HEK293 (cell line): ENCODE data around the gene HARBI1.

Experiments
- CTCF ChIA-PET: fragments of 350-600 bp; formaldehyde crosslinking; extraction: SDS; loops from one replicate; lab custom pipeline; 2021; ENCODE audit warnings: antibody characterized with exemption; lab: Yijun Ruan, JAX
- POLR2A ChIA-PET: fragments of 300-600 bp; formaldehyde crosslinking; extraction: SDS; loops from one replicate; lab custom pipeline; 2020; ENCODE audit warnings: antibody characterized with exemption, inconsistent platforms; lab: Yijun Ruan, JAX
- H3K27ac ChIP-seq: fragments of 200-500 bp; sonication (Bioruptor generic); 2 replicates; pipeline ENCODE4 v1.5.1; 2014; ENCODE audit warnings: low read depth, low read length, control low read depth, inconsistent platforms; ENCODE audit errors: extremely low read depth
- H3K36me3 ChIP-seq, 2 experiments: fragments of 200-500 bp in 1 of 2; sonication (Bioruptor generic) in 1 of 2; 1 replicate in 1 of 2; 2 replicates in 1 of 2; pipeline ENCODE4 v1.5.1; 2014 to 2017; ENCODE audit warnings: inconsistent platforms in 2 of 2, low read length in 2 of 2; ENCODE audit not compliant: control insufficient read depth in 2 of 2, insufficient read depth in 1 of 2
- H3K4me1 ChIP-seq: fragments of 200-500 bp; sonication (Bioruptor generic); 2 replicates; pipeline ENCODE4 v1.5.1; 2014; ENCODE audit warnings: mild to moderate bottlenecking, low read length, inconsistent platforms; ENCODE audit not compliant: control insufficient read depth, insufficient read depth
- H3K4me3 ChIP-seq: 2 replicates; pipeline ENCODE4 v1.5.1; 2011; ENCODE audit warnings: low read depth, mild to moderate bottlenecking, control low read depth, low read length, moderate library complexity
- H3K9me3 ChIP-seq: fragments of 200-500 bp; sonication (Bioruptor generic); 2 replicates; pipeline ENCODE4 v1.5.1; 2014; ENCODE audit warnings: low read depth, low read length, inconsistent platforms; ENCODE audit not compliant: control insufficient read depth, insufficient read depth
- BCL11B ChIP-seq: fragments of 450-650 bp; formaldehyde crosslinking; IDR thresholded peaks from 2 replicates; pipeline ENCODE4 v1.5.1; 2016; ENCODE audit warnings: low read depth, missing biosample characterization, missing genetic modification characterization
- IKZF3 ChIP-seq: fragments of 450-650 bp; IDR thresholded peaks from 2 replicates; pipeline ENCODE4 v1.5.0; 2018; ENCODE audit warnings: missing biosample characterization, mild to moderate bottlenecking, missing genetic modification characterization, moderate library complexity
- KLF8 ChIP-seq: fragments of 450-650 bp; formaldehyde crosslinking; IDR thresholded peaks from 2 replicates; pipeline ENCODE4 v1.5.1; 2016; ENCODE audit warnings: missing biosample characterization, missing genetic modification characterization
- KLF9 ChIP-seq: fragments of 450-650 bp; formaldehyde crosslinking; IDR thresholded peaks from 2 replicates; pipeline ENCODE4 v1.5.1; 2016; ENCODE audit warnings: missing biosample characterization, missing genetic modification characterization, low read depth
- MYNN ChIP-seq: fragments of 450-650 bp; formaldehyde crosslinking; IDR thresholded peaks from 2 replicates; pipeline ENCODE4 v1.5.1; 2016; ENCODE audit warnings: missing biosample characterization, missing genetic modification characterization, borderline replicate concordance
- ZBTB11 ChIP-seq: fragments of 450-650 bp; formaldehyde crosslinking; conservative IDR thresholded peaks from 2 replicates; pipeline ENCODE4 v1.5.1; 2016; ENCODE audit warnings: low read depth, missing biosample characterization, missing genetic modification characterization
- ZBTB17 ChIP-seq: fragments of 450-650 bp; formaldehyde crosslinking; IDR thresholded peaks from 2 replicates; pipeline ENCODE4 v1.5.1; 2016; ENCODE audit warnings: missing biosample characterization, missing genetic modification characterization
- ZBTB8A ChIP-seq: fragments of 450-650 bp; formaldehyde crosslinking; IDR thresholded peaks from 2 replicates; pipeline ENCODE4 v1.5.1; 2016; ENCODE audit warnings: missing biosample characterization, missing genetic modification characterization
- ZFHX2 ChIP-seq: fragments of 450-650 bp; formaldehyde crosslinking; conservative IDR thresholded peaks from 2 replicates; pipeline ENCODE4 v1.5.1; 2016; ENCODE audit warnings: missing biosample characterization, missing genetic modification characterization
- ZFP37 ChIP-seq: fragments of 450-650 bp; formaldehyde crosslinking; IDR thresholded peaks from 2 replicates; pipeline ENCODE4 v1.5.1; 2016; ENCODE audit warnings: missing biosample characterization, missing genetic modification characterization
- ZNF114 ChIP-seq: fragments of 450-650 bp; formaldehyde crosslinking; IDR thresholded peaks from 2 replicates; pipeline ENCODE4 v1.5.0; 2017; ENCODE audit warnings: missing biosample characterization, missing genetic modification characterization
- ZNF133 ChIP-seq: fragments of 450-650 bp; formaldehyde crosslinking; IDR thresholded peaks from 2 replicates; pipeline ENCODE4 v1.5.1; 2016; ENCODE audit warnings: missing biosample characterization, missing genetic modification characterization
- ZNF138 ChIP-seq: fragments of 450-650 bp; formaldehyde crosslinking; IDR thresholded peaks from 2 replicates; pipeline ENCODE4 v1.5.1; 2016; ENCODE audit warnings: missing biosample characterization, missing genetic modification characterization, borderline replicate concordance
- ZNF184 ChIP-seq: fragments of 450-650 bp; IDR thresholded peaks from 2 replicates; pipeline ENCODE4 v1.5.1; 2018; ENCODE audit warnings: missing biosample characterization, mild to moderate bottlenecking, missing genetic modification characterization
- ZNF311 ChIP-seq: fragments of 450-650 bp; formaldehyde crosslinking; IDR thresholded peaks from 2 replicates; pipeline ENCODE4 v1.5.1; 2017; ENCODE audit warnings: missing biosample characterization, missing genetic modification characterization, borderline replicate concordance
- ZNF324 ChIP-seq: fragments of 450-650 bp; formaldehyde crosslinking; IDR thresholded peaks from 2 replicates; pipeline ENCODE4 v1.5.1; 2016; ENCODE audit warnings: missing biosample characterization, missing genetic modification characterization
- ZNF335 ChIP-seq: fragments of 450-650 bp; formaldehyde crosslinking; conservative IDR thresholded peaks from 2 replicates; pipeline ENCODE4 v1.5.1; 2016; ENCODE audit warnings: missing biosample characterization, missing genetic modification characterization
- ZNF398 ChIP-seq: fragments of 450-650 bp; formaldehyde crosslinking; IDR thresholded peaks from 2 replicates; pipeline ENCODE4 v1.5.1; 2017; ENCODE audit warnings: missing biosample characterization, missing genetic modification characterization
- ZNF48 ChIP-seq: fragments of 450-650 bp; formaldehyde crosslinking; IDR thresholded peaks from 2 replicates; pipeline ENCODE4 v1.5.1; 2016; ENCODE audit warnings: missing biosample characterization, missing genetic modification characterization
- ZNF585B ChIP-seq: fragments of 450-650 bp; formaldehyde crosslinking; IDR thresholded peaks from 2 replicates; pipeline ENCODE4 v1.5.1; 2016; ENCODE audit warnings: missing biosample characterization, missing genetic modification characterization
- ZNF654 ChIP-seq: fragments of 450-650 bp; formaldehyde crosslinking; IDR thresholded peaks from 2 replicates; pipeline ENCODE4 v1.5.1; 2016; ENCODE audit warnings: low read depth, missing biosample characterization, missing genetic modification characterization
- ZNF701 ChIP-seq: fragments of 450-650 bp; formaldehyde crosslinking; IDR thresholded peaks from 2 replicates; pipeline ENCODE4 v1.5.1; 2016; ENCODE audit warnings: missing biosample characterization, missing genetic modification characterization
- ZNF707 ChIP-seq: fragments of 450-650 bp; formaldehyde crosslinking; IDR thresholded peaks from 2 replicates; pipeline ENCODE4 v1.5.1; 2016; ENCODE audit warnings: missing biosample characterization, missing genetic modification characterization
- ZNF747 ChIP-seq: fragments of 450-650 bp; formaldehyde crosslinking; IDR thresholded peaks from 2 replicates; pipeline ENCODE4 v1.5.1; 2016; ENCODE audit warnings: missing biosample characterization, missing genetic modification characterization
- ZNF776 ChIP-seq: fragments of 450-650 bp; formaldehyde crosslinking; IDR thresholded peaks from 2 replicates; pipeline ENCODE4 v1.5.0; 2017; ENCODE audit warnings: missing biosample characterization, missing genetic modification characterization, borderline replicate concordance
- ZNF785 ChIP-seq: fragments of 450-650 bp; formaldehyde crosslinking; IDR thresholded peaks from 2 replicates; pipeline ENCODE4 v1.5.1; 2016; ENCODE audit warnings: missing biosample characterization, missing genetic modification characterization
- ZNF791 ChIP-seq: fragments of 450-650 bp; formaldehyde crosslinking; IDR thresholded peaks from 2 replicates; pipeline ENCODE4 v1.5.1; 2016; ENCODE audit warnings: missing biosample characterization, missing genetic modification characterization
- ZNF830 ChIP-seq: fragments of 450-650 bp; IDR thresholded peaks from 2 replicates; pipeline ENCODE4 v1.5.0; 2018; ENCODE audit warnings: missing biosample characterization, missing genetic modification characterization, low read depth, mild to moderate bottlenecking, moderate library complexity
- TF ChIP-seq, protein P1 (sequence below): fragments of 450-650 bp; formaldehyde crosslinking; IDR thresholded peaks from 2 replicates; pipeline ENCODE4 v1.5.1; 2016; ENCODE audit warnings: missing biosample characterization, missing genetic modification characterization

Gene HARBI1

DNA sequence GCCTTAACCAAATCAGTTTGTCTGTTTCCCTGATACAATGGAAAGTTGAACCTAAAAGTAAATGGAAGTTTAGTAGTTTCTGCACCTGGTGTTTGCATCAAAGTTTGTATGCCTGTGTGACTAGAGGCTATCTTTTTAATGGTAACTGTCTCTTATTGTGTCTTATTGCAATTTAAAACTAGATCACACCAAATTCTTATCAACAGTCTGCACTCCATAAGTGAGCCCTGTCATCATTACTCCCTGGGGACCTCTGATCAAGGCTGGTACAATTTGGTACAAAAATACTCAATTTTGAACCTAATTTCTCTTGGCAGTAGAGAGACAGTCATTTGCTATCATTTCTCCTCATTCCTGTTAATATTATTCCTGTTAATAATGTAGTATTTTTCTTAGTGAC lies 45.3 kb upstream of the HARBI1 start (continued):
- no peak for TF ChIP-seq ZBTB11 (tag by site-specific recombination)
- TF ChIP-seq ZNF707 (tag by site-specific recombination): no peak
- TF ChIP-seq ZNF701 (tag by site-specific recombination): no peak
- no peak for TF ChIP-seq ZNF335 (tag by site-specific recombination)
- TF ChIP-seq BCL11B: no peak
- no peak for TF ChIP-seq ZNF585B
- no peak for TF ChIP-seq ZFHX2 (tag by site-specific recombination)
- no peak for TF ChIP-seq ZNF785 (tag by site-specific recombination)
- no peak for TF ChIP-seq ZFP37 (tag by site-specific recombination)
- no peak for TF ChIP-seq ZNF776 (tag by site-specific recombination)
- no peak for TF ChIP-seq KLF8 (tag by site-specific recombination)
- no peak for TF ChIP-seq ZBTB17
- no peak for TF ChIP-seq ZBTB8A

- H3K4me1 ChIP-seq: no peaks in the 10 kb centered on the region
Measured at GRCh38 chr11:46661836-46662235, 44.8 kb upstream of the HARBI1 start.

More at GRCh38 chr11:46661836-46662235, 44.8 kb upstream of the HARBI1 start:
- TF ChIP-seq ZNF311 (tag by site-specific recombination) (no peak), ZNF398 (tag by site-specific recombination) (no peak), ZNF791 (tag by site-specific recombination) (no peak), ZNF654 (tag by site-specific recombination) (no peak), ZNF138 (tag by site-specific recombination) (no peak), ZNF114 (tag by site-specific recombination) (no peak), ZNF133 (tag by site-specific recombination) (no peak), MYNN (tag by site-specific recombination) (no peak), IKZF3 (no peak), ZNF747 (no peak), ZNF184 (tag by site-specific recombination) (no peak), ZNF830 (tag by site-specific recombination) (no peak), ZNF324 (tag by site-specific recombination) (no peak), KLF9 (no peak), ZNF48 (tag by site-specific recombination) (no peak)
- TF ChIP-seq, protein P1, sequence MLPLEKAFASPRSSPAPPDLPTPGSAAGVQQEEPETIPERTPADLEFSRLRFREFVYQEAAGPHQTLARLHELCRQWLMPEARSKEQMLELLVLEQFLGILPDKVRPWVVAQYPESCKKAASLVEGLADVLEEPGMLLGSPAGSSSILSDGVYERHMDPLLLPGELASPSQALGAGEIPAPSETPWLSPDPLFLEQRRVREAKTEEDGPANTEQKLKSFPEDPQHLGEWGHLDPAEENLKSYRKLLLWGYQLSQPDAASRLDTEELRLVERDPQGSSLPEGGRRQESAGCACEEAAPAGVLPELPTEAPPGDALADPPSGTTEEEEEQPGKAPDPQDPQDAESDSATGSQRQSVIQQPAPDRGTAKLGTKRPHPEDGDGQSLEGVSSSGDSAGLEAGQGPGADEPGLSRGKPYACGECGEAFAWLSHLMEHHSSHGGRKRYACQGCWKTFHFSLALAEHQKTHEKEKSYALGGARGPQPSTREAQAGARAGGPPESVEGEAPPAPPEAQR (tag by site-specific recombination): no peak
- POLR2A ChIA-PET: no interaction called here
- no peak overlapping the region for H3K27ac ChIP-seq
- peaks cover 14 to 85% of the 10 kb centered on the region in 2 experiments for H3K36me3 ChIP-seq
- no peak overlapping the region for H3K4me3 ChIP-seq
- CTCF ChIA-PET: no interaction called here
- H3K9me3 ChIP-seq: no peaks in the 10 kb centered on the region
